ENCODE data around the gene MAN1C1.
A peak's percentile ranks its signal among the peaks of the same experiment; 100 is the strongest.

MAN1C1 gene

DNA sequence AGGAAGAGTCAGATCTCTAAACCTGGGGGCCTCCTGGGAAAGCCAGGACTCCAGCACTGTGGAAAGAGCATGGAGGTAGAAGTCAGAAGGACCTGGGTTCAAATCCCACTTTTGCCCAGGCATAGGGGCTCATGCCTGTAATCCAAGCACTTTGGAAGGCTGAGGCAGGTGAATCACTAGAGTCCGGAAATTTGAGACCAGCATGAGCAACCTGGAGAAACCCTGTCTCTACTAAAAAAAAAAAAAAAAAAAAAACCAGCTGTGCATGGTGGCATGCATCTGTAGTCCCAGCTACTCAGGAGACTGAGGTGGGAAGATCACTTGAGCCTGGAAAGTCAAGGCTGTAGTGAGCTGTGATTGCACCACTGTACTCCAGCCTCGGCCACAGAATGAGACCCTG lies 41.4 kb upstream of the MAN1C1 start:
- TF ChIP-seq, protein P1, sequence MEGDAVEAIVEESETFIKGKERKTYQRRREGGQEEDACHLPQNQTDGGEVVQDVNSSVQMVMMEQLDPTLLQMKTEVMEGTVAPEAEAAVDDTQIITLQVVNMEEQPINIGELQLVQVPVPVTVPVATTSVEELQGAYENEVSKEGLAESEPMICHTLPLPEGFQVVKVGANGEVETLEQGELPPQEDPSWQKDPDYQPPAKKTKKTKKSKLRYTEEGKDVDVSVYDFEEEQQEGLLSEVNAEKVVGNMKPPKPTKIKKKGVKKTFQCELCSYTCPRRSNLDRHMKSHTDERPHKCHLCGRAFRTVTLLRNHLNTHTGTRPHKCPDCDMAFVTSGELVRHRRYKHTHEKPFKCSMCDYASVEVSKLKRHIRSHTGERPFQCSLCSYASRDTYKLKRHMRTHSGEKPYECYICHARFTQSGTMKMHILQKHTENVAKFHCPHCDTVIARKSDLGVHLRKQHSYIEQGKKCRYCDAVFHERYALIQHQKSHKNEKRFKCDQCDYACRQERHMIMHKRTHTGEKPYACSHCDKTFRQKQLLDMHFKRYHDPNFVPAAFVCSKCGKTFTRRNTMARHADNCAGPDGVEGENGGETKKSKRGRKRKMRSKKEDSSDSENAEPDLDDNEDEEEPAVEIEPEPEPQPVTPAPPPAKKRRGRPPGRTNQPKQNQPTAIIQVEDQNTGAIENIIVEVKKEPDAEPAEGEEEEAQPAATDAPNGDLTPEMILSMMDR (conservative IDR thresholded peaks at IDR 0.05; ENCODE audit: low read depth, low read length) = no peak
- DNase-seq (ENCODE audit: low read depth) = no peak
- no peak overlapping the region for H3K4me3 ChIP-seq (ENCODE audit: low read depth, low read length)

DNA sequence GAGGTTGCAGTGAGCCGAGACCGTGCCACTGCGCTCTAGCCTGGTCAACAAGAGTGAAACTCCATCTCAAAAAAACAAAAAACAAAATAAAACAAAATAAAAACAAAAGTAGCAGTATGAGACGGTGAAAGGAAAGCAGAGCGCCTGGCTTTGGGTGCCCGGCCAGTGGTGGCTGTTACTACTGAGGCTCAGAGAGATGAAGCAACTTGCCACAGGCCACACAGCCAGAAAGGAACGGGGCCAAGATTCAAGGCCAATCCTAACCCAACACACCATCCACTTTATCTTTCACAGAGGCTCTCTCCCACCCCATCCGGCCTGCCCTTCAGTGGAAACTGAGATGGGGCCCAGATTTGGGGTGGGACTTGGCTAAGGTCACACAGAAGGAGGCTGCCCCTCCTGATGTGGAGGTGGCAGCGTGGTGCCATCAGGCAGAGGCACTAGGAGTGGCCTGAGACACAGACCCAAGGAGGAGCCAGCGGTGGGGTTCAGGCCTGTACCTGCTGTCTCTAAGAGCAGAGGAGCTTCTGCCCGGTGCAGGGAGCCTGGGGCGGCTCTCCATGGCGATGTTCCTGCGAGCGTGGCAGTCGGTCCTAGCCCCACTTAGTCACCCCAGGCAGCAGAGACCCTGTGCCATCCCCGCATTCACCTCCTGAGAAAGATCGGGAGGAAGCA lies 40.0 kb upstream of the MAN1C1 start:
- no peak for DNase-seq (ENCODE audit: low read depth)
- H3K4me3 ChIP-seq (ENCODE audit: low read depth, low read length) = no peak overlapping the region

DNA sequence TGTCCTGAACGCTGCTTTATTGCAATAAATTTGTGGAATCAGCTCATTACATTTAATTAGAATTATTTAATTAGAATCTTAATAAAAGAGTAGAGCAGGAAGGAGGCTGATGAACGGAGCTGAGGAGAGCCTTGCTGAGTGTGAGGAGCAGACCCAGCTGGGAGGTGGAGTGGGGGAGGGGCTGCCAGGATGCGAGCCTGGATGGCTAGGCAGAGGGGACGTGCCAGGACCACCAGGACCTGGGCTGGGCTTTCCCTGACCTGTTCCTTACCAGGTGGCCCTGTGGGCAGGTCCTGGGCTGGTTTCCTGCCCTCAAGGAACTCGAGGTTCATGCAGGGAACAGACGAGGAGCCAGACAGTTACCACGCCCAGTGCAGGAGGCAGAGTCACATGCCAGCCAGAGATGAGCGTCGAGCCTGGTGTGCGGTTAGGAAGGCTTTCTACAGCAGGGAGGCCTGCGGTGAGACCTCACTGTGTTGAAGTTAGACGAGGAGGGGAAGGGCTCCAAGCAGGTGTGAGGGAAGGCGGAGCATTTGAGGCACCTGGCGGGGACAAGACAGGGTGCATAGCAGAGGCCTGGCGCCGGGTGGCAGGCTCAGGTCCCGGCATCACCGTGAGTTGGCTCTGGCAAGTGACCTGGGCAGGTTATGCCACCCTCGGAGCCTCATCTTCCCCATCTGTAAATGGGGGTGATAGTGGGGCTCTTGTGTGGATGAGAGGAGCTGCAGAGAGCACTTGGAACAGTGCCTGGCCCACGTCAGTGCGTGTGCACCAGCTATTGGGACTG lies 39.3 kb upstream of the MAN1C1 start:
- H3K4me3 ChIP-seq (ENCODE audit: low read depth, low read length) = no peak overlapping the region
- TF ChIP-seq, protein P1 (conservative IDR thresholded peaks at IDR 0.05; ENCODE audit: low read depth, low read length) = no peak
- DNase-seq (ENCODE audit: low read depth) = no peak

More for the DNA sequence above, 40.0 kb upstream of the MAN1C1 start:
- TF ChIP-seq, protein P1 (conservative IDR thresholded peaks at IDR 0.05; ENCODE audit: low read depth, low read length) = no peak

DNA sequence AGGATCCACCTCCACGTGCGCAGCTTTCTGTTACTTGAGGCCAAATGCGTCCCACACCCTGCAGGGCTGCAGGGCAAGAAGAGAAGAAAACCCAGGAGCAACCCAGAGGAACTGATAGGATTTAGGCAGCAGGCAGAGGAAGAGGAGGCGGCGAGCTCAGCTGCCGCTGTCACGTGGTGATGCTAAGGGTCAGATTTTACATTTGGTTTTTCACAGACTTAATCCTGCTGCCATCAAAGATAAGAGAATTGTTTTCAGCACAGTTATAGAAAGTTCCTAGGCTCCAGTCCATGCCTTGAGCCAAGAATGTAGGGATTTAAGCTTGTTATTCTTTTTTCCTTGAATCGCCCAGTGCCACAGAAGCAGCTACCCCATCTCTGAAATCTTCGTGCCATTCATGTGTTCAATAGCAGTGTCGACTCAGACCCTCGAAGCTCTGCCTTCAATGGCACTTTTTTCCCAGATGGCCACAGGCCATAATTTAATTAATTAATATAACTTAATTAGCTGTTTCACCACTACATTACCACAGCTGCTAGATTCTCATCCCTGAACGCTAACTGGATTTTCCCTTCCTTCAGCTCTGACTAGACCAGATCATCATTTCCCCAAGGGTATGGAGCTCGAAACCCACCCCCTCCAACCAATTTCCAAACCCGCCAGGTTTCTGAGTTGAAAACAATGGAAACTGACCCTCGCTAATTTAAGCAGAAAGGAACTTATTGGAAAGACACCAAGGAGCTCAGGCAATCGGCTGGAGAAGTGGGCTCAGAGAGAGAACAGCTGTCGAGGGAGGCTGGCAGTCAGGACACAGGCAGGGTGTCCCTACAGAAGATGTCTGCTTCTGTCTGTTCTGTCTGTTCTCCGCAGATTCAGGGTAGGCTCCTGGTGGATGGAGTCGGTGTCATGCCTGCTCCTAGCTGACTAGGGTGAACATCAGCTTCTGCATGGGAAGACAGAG lies 37.0 kb upstream of the MAN1C1 start:
- no peak for DNase-seq (ENCODE audit: low read depth)

DNA sequence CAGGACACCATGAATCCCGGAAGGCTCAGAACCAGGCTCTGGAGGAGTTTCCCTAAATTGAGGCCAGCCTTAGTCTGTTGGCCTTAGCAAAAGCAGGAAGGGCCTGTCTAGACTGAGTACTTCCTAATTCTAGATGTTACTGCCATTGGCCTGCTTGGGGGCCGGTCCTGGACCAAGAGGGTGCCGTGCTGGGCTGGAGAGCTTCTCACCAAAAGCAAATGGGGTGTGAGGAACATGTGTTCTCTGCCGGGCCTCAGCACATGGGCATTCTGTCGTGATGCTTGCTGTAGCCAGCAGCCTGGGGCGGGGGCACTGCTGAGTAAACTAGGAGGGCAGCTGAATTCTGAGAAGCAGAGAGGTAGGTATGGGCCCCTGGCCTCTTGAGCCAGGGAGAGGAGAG lies 35.7 kb upstream of the MAN1C1 start:
- DNase-seq (ENCODE audit: low read depth) = no peak
- no peak overlapping the region for H3K4me3 ChIP-seq (ENCODE audit: low read depth, low read length)
- TF ChIP-seq, protein P1 (conservative IDR thresholded peaks at IDR 0.05; ENCODE audit: low read depth, low read length) = no peak

More for the DNA sequence above, 37.0 kb upstream of the MAN1C1 start:
- TF ChIP-seq, protein P1 (conservative IDR thresholded peaks at IDR 0.05; ENCODE audit: low read depth, low read length) = no peak
- no peak overlapping the region for H3K4me3 ChIP-seq (ENCODE audit: low read depth, low read length)

DNA sequence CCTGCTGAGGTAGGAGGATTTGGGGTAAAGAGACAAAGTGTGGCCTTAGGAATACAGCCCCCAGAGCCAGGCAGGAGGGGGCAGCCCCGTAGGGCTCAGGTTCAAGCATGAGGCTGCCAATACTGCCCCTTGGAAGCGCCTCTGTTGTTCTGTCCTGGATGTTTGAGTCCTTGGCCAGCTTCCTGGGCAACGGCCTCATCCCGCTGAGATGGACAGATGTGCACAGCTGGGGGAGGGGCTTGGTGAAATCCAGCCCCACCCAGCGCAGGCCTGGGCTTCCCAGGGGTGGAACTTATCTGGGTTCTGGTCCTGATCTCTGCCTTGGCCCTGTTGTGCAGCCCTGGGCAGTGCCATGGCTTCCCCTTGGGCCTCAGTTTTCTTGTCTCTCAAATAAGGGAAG lies 34.8 kb upstream of the MAN1C1 start:
- DNase-seq (ENCODE audit: low read depth) = peak; percentile 18
- TF ChIP-seq, protein P1 (conservative IDR thresholded peaks at IDR 0.05; ENCODE audit: low read depth, low read length) = no peak
- no peak overlapping the region for H3K4me3 ChIP-seq (ENCODE audit: low read depth, low read length)

All from choroid plexus epithelial cell (primary cell).